GM21367 (cell line): ENCODE results near the gene SLC25A22.

ENCODE experiments used
- ATAC-seq: cut with Tn5 transposase; IDR thresholded peaks from one replicate; pipeline ENCODE4 v1.9.1; 2021; ENCODE audit not compliant: unreplicated experiment

SLC25A22 gene

GRCh38 chr11:804599-804964, 6.5 kb upstream of the SLC25A22 start:
- ATAC-seq = no peak

GRCh38 chr11:803770-804598, 5.9 kb upstream of the SLC25A22 start:
- no peak for ATAC-seq

GRCh38 chr11:803467-803742, 5.3 kb upstream of the SLC25A22 start:
- no peak for ATAC-seq

- no peak for ATAC-seq
Measured at GRCh38 chr11:802693-803466, 4.8 kb upstream of the SLC25A22 start.

- no peak for ATAC-seq
Measured at GRCh38 chr11:802018-802617, 4.0 kb upstream of the SLC25A22 start.

- ATAC-seq = no peak
Measured at GRCh38 chr11:801097-801780, 3.2 kb upstream of the SLC25A22 start.

- no peak for ATAC-seq
Measured at GRCh38 chr11:800473-800872, 2.4 kb upstream of the SLC25A22 start.

- ATAC-seq = no peak
Measured at GRCh38 chr11:799641-800316, 1.7 kb upstream of the SLC25A22 start.

GRCh38 chr11:797296-798092, 587 bp downstream of the SLC25A22 start:
- peak; percentile 26 for ATAC-seq

- ATAC-seq = no peak
Measured at GRCh38 chr11:796565-797295, 1.4 kb downstream of the SLC25A22 start.

GRCh38 chr11:795634-796564, 2.2 kb downstream of the SLC25A22 start:
- no peak for ATAC-seq

- ATAC-seq = no peak
Measured at GRCh38 chr11:794766-795633, 3.1 kb downstream of the SLC25A22 start.

GRCh38 chr11:794013-794765, 3.9 kb downstream of the SLC25A22 start:
- no peak for ATAC-seq

- ATAC-seq = no peak
Measured at GRCh38 chr11:793556-793955, 4.5 kb downstream of the SLC25A22 start.

GRCh38 chr11:792873-793272, 5.2 kb downstream of the SLC25A22 start:
- no peak for ATAC-seq

GRCh38 chr11:792535-792821, 5.6 kb downstream of the SLC25A22 start:
- no peak for ATAC-seq
